HepG2 (cell line): Measurements from ENCODE around the gene PSMD12. TPM values are rescaled to one million over a fixed set of nuclear protein-coding genes. Genes with fewer than 3 reads are reported as not detected.
A peak's percentile ranks its signal among the peaks of the same experiment; 100 is the strongest.

Experiments
- ATAC-seq: fragments of 200-7000 bp; cut with Tn5 transposase; 3 replicates; pipeline ENCODE4 v1.9.1; 2020; ENCODE audit warnings: mild to moderate bottlenecking, moderate library complexity
- BruUV-seq: library from RNA; stranded (reverse); fragments of 400-500 nt; replicated peaks from 2 replicates; lab custom pipeline; 2021; lab: Mats Ljungman, UMichigan
- CTCF ChIA-PET: fragments of 300-600 bp; formaldehyde crosslinking; extraction: SDS; loops from one replicate; lab custom pipeline; 2021; ENCODE audit warnings: low total read pairs, inconsistent platforms, low intra/inter-chr PET ratio; lab: Yijun Ruan, JAX
- POLR2A ChIA-PET: fragments of 350-600 bp; sonication (Branson Sonifier 250); formaldehyde crosslinking; loops from one replicate; lab custom pipeline; 2020; ENCODE audit warnings: antibody characterized with exemption, inconsistent platforms; lab: Yijun Ruan, JAX
- DNase-seq: peaks from one replicate; pipeline ENCODE4 v3.0.0-alpha.2; 2015; ENCODE audit warnings: low spot score
- FAIRE-seq: peaks from 3 replicates; lab custom pipeline; 2011; peaks lifted over from hg19 to GRCh38; lab: Jason Lieb, UNC
- H2AFZ ChIP-seq: one replicate; pipeline ENCODE4 v1.6.1; 2011; ENCODE audit warnings: low read length, inconsistent platforms
- H3K27ac ChIP-seq: fragments of 300-600 bp; 3 replicates; pipeline ENCODE4 v1.8.0; 2011; ENCODE audit warnings: mixed run types, mild to moderate bottlenecking, mixed read lengths, low read length, inconsistent platforms; ENCODE audit not compliant: insufficient read depth; ENCODE audit errors: extremely low read length
- H3K27me3 ChIP-seq, 2 experiments: fragments of 200-600 bp in 1 of 2; 2 replicates in 1 of 2; 3 replicates in 1 of 2; pipeline versions ENCODE4 v1.6.0 to v1.8.0; 2011; ENCODE audit warnings: low read length in 2 of 2, mild to moderate bottlenecking in 2 of 2, moderate library complexity in 2 of 2, inconsistent platforms in 1 of 2; ENCODE audit not compliant: insufficient read depth in 2 of 2, control insufficient read depth in 1 of 2
- H3K36me3 ChIP-seq, 2 experiments: fragments of 200-600 bp in 1 of 2; replicated peaks in 1 of 2; 2 replicates in 1 of 2; 3 replicates in 1 of 2; pipeline versions ENCODE4 v1.5.1 to v1.8.0; 2011; ENCODE audit warnings: low read length in 2 of 2, inconsistent platforms in 1 of 2; ENCODE audit not compliant: insufficient read depth in 2 of 2, control insufficient read depth in 1 of 2
- H3K4me1 ChIP-seq: 2 replicates; pipeline ENCODE4 v1.5.1; 2012; ENCODE audit warnings: low read length, inconsistent platforms; ENCODE audit not compliant: insufficient read depth
- H3K4me2 ChIP-seq: 2 replicates; pipeline ENCODE4 v1.6.0; 2011; ENCODE audit warnings: low read depth, low read length, inconsistent platforms
- H3K4me3 ChIP-seq, 3 experiments: fragments of 200-600 bp in 1 of 3; sonication (generic), shearing (Covaris generic) in 1 of 3; replicated peaks in 1 of 3; 2 replicates each; pipeline ENCODE4 v1.5.1; 2011 to 2016; ENCODE audit warnings: low read length in 3 of 3, inconsistent platforms in 2 of 3, low read depth in 2 of 3, mild to moderate bottlenecking in 2 of 3, control low read depth in 1 of 3, mixed read lengths in 1 of 3; ENCODE audit not compliant: insufficient read depth in 1 of 3
- H3K79me2 ChIP-seq: one replicate; pipeline ENCODE4 v1.6.1; 2011; ENCODE audit warnings: low read length, inconsistent platforms; ENCODE audit not compliant: insufficient read depth
- H3K9ac ChIP-seq: 2 replicates; pipeline ENCODE4 v1.6.0; 2011; ENCODE audit warnings: mild to moderate bottlenecking, low read depth, low read length, inconsistent platforms; ENCODE audit not compliant: insufficient read depth
- H3K9me3 ChIP-seq: 2 replicates; pipeline ENCODE4 v1.5.1; 2012; ENCODE audit warnings: mild to moderate bottlenecking, low read length
- H4K20me1 ChIP-seq: 2 replicates; pipeline ENCODE4 v1.6.0; 2011; ENCODE audit warnings: inconsistent platforms, mild to moderate bottlenecking, low read length, moderate library complexity; ENCODE audit not compliant: insufficient read depth
- AKNA ChIP-seq: sonication (generic); formaldehyde crosslinking; IDR thresholded peaks from 2 replicates; pipeline ENCODE4 v1.4.0; 2020; ENCODE audit warnings: missing genetic modification reagents, borderline replicate concordance
- ARNTL ChIP-seq: sonication (generic); formaldehyde crosslinking; IDR thresholded peaks from 2 replicates; pipeline ENCODE4 v1.4.0; 2020; ENCODE audit warnings: mild to moderate bottlenecking, missing genetic modification reagents
- CBX2 ChIP-seq, 2 experiments: fragments of 200-600 bp in 1 of 2; sonication (generic); formaldehyde crosslinking in 1 of 2; IDR thresholded peaks; 2 replicates each; pipeline versions ENCODE4 v1.7.0 to v1.8.1; 2018 to 2022; ENCODE audit warnings: low read depth in 2 of 2, low read length in 1 of 2, mild to moderate bottlenecking in 1 of 2, missing genetic modification reagents in 1 of 2
- MAFF ChIP-seq: IDR thresholded peaks from 2 replicates; pipeline ENCODE4 v1.6.1; 2011; ENCODE audit warnings: low read depth, low read length, improper control_type of control experiment
- MLXIP ChIP-seq: sonication (generic); formaldehyde crosslinking; IDR thresholded peaks from 2 replicates; pipeline ENCODE4 v1.9.0; 2021; ENCODE audit warnings: missing genetic modification reagents, borderline replicate concordance
- NFYC ChIP-seq: IDR thresholded peaks from 2 replicates; pipeline ENCODE4 v1.6.1; 2016; ENCODE audit warnings: missing genetic modification reagents, missing compliant biosample characterization
- SAP130 ChIP-seq: IDR thresholded peaks from 2 replicates; pipeline ENCODE4 v1.6.1; 2016; ENCODE audit warnings: low read depth
- ZNF256 ChIP-seq: sonication (generic); formaldehyde crosslinking; conservative IDR thresholded peaks from 2 replicates; pipeline ENCODE4 v1.4.0; 2020; ENCODE audit warnings: missing genetic modification reagents
- ZNF672 ChIP-seq: sonication (generic); formaldehyde crosslinking; IDR thresholded peaks from 2 replicates; pipeline ENCODE4 v1.8.1; 2022; ENCODE audit warnings: missing genetic modification reagents
- ZNF780A ChIP-seq: sonication (generic); formaldehyde crosslinking; IDR thresholded peaks from 2 replicates; pipeline ENCODE4 v1.8.0; 2022; ENCODE audit warnings: mild to moderate bottlenecking, missing genetic modification reagents, moderate library complexity
- WGBS: methylation state at CpG from one replicate; pipeline ENCODE4 v1.1.6; 2017; ENCODE audit warnings: low lambda C conversion rate; 5-methylcytosine and 5-hydroxymethylcytosine counted together
- in situ Hi-C: cut with HindIII; loops from 2 replicates; pipeline ENCODE4 v1.10.0; 2017; ENCODE audit warnings: low pct_unique_long_range_greater_than_20kb; ENCODE audit not compliant: extremely low pct_ligation_motif_present
- intact Hi-C: fragments of 100-400 bp; cut with micrococcal nuclease; formaldehyde crosslinking; loops from one replicate; pipeline ENCODE4 v1.10.0; 2022; ENCODE audit not compliant: unreplicated experiment
- polyA plus RNA-seq, 8 experiments: library from polyadenylated mRNA; depleted of rRNA in 3 of 8; stranded (reverse) in 7 of 8; unstranded in 1 of 8; fragments of >200 nt; fragmentation: Illumina TruSeq in 4 of 8; extraction: Trizol in 4 of 8; gene quantifications; 2 replicates each; pipeline versions ENCODE4 v1.2.1 to v1.2.3, GENCODE V29; 2011 to 2016; ENCODE audit warnings: low read depth in 4 of 8, missing spikeins in 1 of 8, mixed read lengths in 1 of 8; ENCODE audit not compliant: insufficient read depth in 1 of 8
- total RNA-seq, 5 experiments: library from RNA; depleted of rRNA; stranded (reverse); fragments of >200 nt; fragmentation: Illumina TruSeq; extraction: Trizol; gene quantifications; 2 replicates each; pipeline ENCODE4 v1.2.3, GENCODE V29; 2016; ENCODE audit warnings: low read depth in 1 of 5

The PSMD12 gene
- total and polyA plus RNA-seq, 2 of the 13 experiments (the other 11 are each of a cell fraction or from before 2014, with no cell fraction given), result 27.4 to 71.7 TPM

DNA sequence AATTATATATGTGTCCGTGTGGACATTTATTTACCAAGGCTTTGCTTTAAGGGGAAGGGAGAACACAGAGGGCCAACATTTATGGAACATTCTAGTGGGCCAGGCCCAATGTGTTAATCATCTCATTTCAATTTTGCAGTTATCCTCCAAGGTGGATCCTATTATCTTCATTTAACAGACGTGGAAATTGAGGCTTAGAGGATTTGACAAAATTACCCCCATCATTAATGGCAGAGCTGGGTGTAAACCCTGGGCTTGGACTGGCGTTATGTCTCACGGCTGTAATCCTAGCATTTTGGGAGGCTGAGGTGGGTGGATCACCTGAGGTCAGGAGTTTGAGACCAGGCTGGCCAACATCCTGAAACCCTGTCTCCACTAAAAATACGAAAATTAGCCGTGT, 37.1 kb upstream of the PSMD12 start (continued):
- no peak for TF ChIP-seq AKNA (CRISPR knock-in tag)
- TF ChIP-seq CBX2 (IDR thresholded peaks at IDR 0.05; ENCODE audit: low read depth, low read length), result no peak
- no peak for TF ChIP-seq CBX2 (CRISPR knock-in tag; IDR thresholded peaks at IDR 0.05; ENCODE audit: low read depth)
- no peak for TF ChIP-seq ZNF256 (CRISPR knock-in tag)
- no peak for TF ChIP-seq ZNF672 (CRISPR knock-in tag)

DNA sequence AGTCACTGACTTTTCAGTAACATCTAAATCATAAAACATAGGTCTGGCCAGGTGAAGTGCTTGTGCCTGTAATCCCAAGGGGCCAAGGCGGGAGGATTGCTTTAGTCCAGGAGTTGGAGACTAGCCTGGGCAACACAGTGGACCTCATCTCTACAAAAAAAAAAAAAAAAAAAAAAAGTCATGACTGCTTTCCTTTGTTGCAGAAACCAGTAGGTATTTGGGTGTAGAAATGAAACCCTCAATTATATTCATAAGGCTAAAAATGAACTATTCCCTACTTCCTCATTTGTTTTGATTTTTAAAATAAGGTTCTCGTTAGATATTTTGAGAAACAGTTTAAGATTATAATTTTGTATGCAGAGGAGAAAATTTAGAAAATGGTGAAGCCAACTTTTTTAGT, 36.7 kb upstream of the PSMD12 start:
- H3K9ac ChIP-seq, result no peak overlapping the region
- TF ChIP-seq MLXIP (CRISPR knock-in tag) (no peak), NFYC (CRISPR knock-in tag) (no peak), SAP130 (CRISPR knock-in tag) (no peak), ZNF780A (CRISPR knock-in tag) (no peak), ARNTL (CRISPR knock-in tag) (no peak), MAFF (no peak)
- DNase-seq (no peak), ATAC-seq (no peak), FAIRE-seq (peak; percentile 32)
- H3K27me3 ChIP-seq, result no peaks in the 10 kb centered on the region
- H3K4me1 ChIP-seq, result peaks cover 20% of the 10 kb centered on the region
- in situ Hi-C loops, result no loop called here
- H3K4me2 ChIP-seq, result no peak overlapping the region
- 85% methylated on average over 2 of the region's 2 CpGs for WGBS
- no peaks in the 10 kb centered on the region for H4K20me1 ChIP-seq
- H3K4me3 ChIP-seq, result no peak overlapping the region
- H3K79me2 ChIP-seq, result no peaks in the 10 kb centered on the region
- POLR2A ChIA-PET, result no interaction called here
- BruUV-seq, result no TSS peak
- H3K9me3 ChIP-seq, result no peaks in the 10 kb centered on the region
- CTCF ChIA-PET, result no interaction called here
- intact Hi-C loops, result no loop called here
- no peaks in the 10 kb centered on the region for H3K36me3 ChIP-seq
- no peak overlapping the region for H3K27ac ChIP-seq
- no peak overlapping the region for H2AFZ ChIP-seq
